HepG2 (cell line): ENCODE measurements around the gene DZANK1.

Source experiments
- HNF4G ChIP-seq, 2 experiments: sonication (generic) in 1 of 2; formaldehyde crosslinking in 1 of 2; IDR thresholded peaks; 2 replicates each; pipeline versions ENCODE4 v1.4.0 to v1.6.1; 2011 to 2020; ENCODE audit warnings: borderline replicate concordance in 2 of 2, low read depth in 2 of 2, mild to moderate bottlenecking in 2 of 2, low read length in 1 of 2, missing genetic modification reagents in 1 of 2, moderate library complexity in 1 of 2
- IKZF1 ChIP-seq: fragments of 450-650 bp; IDR thresholded peaks from 2 replicates; pipeline ENCODE4 v1.7.1; 2016
- KDM5A ChIP-seq: fragments of 200-600 bp; sonication (generic); IDR thresholded peaks from 2 replicates; pipeline ENCODE4 v1.7.0; 2018; ENCODE audit warnings: antibody characterized with exemption, mild to moderate bottlenecking, low read length, borderline replicate concordance
- NBN ChIP-seq: fragments of 450-650 bp; conservative IDR thresholded peaks from 2 replicates; pipeline ENCODE4 v1.6.1; 2017
- SALL1 ChIP-seq: sonication (generic); formaldehyde crosslinking; IDR thresholded peaks from 2 replicates; pipeline ENCODE4 v1.8.0; 2022; ENCODE audit warnings: mild to moderate bottlenecking, missing genetic modification reagents
- SMAD1 ChIP-seq: sonication (generic); formaldehyde crosslinking; IDR thresholded peaks from 2 replicates; pipeline ENCODE4 v1.4.0; 2020; ENCODE audit warnings: missing genetic modification reagents, low read depth, mild to moderate bottlenecking, borderline replicate concordance
- SMARCE1 ChIP-seq: fragments of 450-650 bp; IDR thresholded peaks from 2 replicates; pipeline ENCODE4 v1.6.1; 2017; ENCODE audit warnings: borderline replicate concordance
- ZNF124 ChIP-seq: sonication (generic); formaldehyde crosslinking; IDR thresholded peaks from 2 replicates; pipeline ENCODE4 v1.4.0; 2020; ENCODE audit warnings: missing genetic modification reagents
- TF ChIP-seq, protein P1 (sequence below): sonication (generic); formaldehyde crosslinking; IDR thresholded peaks from 2 replicates; pipeline ENCODE4 v1.5.1; 2020; ENCODE audit warnings: mild to moderate bottlenecking, missing genetic modification reagents, moderate library complexity

DNA sequence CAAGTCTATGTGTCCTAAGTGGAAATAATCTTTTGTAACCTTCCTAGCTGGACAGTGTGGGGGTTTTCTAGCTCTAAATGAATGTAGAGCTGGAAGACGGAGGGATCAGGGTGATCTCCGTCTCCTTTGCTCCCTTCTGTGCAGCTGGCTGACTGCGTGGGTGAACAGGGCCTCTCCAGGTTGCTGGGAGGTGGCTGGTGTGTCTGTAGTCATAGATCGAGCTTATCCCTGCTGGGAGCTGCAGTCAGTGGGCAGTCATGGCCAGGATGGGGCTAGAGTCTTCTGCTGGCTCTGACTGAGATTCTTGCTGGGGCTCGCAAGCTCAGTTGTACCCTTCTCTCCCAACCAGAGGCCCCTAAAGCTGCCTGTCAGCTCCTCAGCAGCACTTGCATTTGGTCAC lies 47.3 kb upstream of the DZANK1 start:
- TF ChIP-seq SMAD1 (no peak), SALL1 (CRISPR knock-in tag) (no peak), KDM5A (no peak), HNF4G (IDR thresholded peaks at IDR 0.05; ENCODE audit: borderline replicate concordance, low read depth, low read length) (no peak), HNF4G (CRISPR knock-in tag; IDR thresholded peaks at IDR 0.05; ENCODE audit: borderline replicate concordance, low read depth) (no peak), NBN (no peak), SMARCE1 (no peak), IKZF1 (no peak), ZNF124 (CRISPR knock-in tag) (no peak)
- TF ChIP-seq, protein P1, sequence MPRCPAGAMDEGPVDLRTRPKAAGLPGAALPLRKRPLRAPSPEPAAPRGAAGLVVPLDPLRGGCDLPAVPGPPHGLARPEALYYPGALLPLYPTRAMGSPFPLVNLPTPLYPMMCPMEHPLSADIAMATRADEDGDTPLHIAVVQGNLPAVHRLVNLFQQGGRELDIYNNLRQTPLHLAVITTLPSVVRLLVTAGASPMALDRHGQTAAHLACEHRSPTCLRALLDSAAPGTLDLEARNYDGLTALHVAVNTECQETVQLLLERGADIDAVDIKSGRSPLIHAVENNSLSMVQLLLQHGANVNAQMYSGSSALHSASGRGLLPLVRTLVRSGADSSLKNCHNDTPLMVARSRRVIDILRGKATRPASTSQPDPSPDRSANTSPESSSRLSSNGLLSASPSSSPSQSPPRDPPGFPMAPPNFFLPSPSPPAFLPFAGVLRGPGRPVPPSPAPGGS (CRISPR knock-in tag) = no peak
